ENCODE measurements around the gene NUDT3.

Gene NUDT3

GRCh38 chr6:34315780-34316179, 76.7 kb downstream of the NUDT3 start (continued):
- TF ChIP-seq GLIS3 (CRISPR knock-in tag; IDR thresholded peaks at IDR 0.05) (no peak), OSR1 (CRISPR knock-in tag; IDR thresholded peaks at IDR 0.05) (no peak), ARNTL (CRISPR knock-in tag; IDR thresholded peaks at IDR 0.05; ENCODE audit: borderline replicate concordance, low read depth) (no peak), ESRRG (CRISPR knock-in tag; IDR thresholded peaks at IDR 0.05) (no peak), ISL1 (CRISPR knock-in tag; IDR thresholded peaks at IDR 0.05) (no peak), ZNF565 (CRISPR knock-in tag; conservative IDR thresholded peaks at IDR 0.05; ENCODE audit: low read depth) (no peak), ZFP30 (CRISPR knock-in tag; IDR thresholded peaks at IDR 0.05) (no peak), POU6F1 (CRISPR knock-in tag; IDR thresholded peaks at IDR 0.05; ENCODE audit: borderline replicate concordance, low read depth) (no peak), SNAI2 (CRISPR knock-in tag; IDR thresholded peaks at IDR 0.05) (no peak), ZC3H10 (CRISPR knock-in tag; IDR thresholded peaks at IDR 0.05) (no peak)

GRCh38 chr6:34315256-34315655, 77.2 kb downstream of the NUDT3 start:
- no peak for ATAC-seq
- no peak for TF ChIP-seq ZFP30 (CRISPR knock-in tag; IDR thresholded peaks at IDR 0.05)
- TF ChIP-seq ISL1 (CRISPR knock-in tag; IDR thresholded peaks at IDR 0.05), result no peak
- no peak for TF ChIP-seq TSHZ2 (CRISPR knock-in tag; IDR thresholded peaks at IDR 0.05)
- TF ChIP-seq POU6F1 (CRISPR knock-in tag; IDR thresholded peaks at IDR 0.05; ENCODE audit: borderline replicate concordance, low read depth), result no peak
- TF ChIP-seq ARNTL (CRISPR knock-in tag; IDR thresholded peaks at IDR 0.05; ENCODE audit: borderline replicate concordance, low read depth), result no peak
- no peak for TF ChIP-seq ZNF565 (CRISPR knock-in tag; conservative IDR thresholded peaks at IDR 0.05; ENCODE audit: low read depth)
- no peak for TF ChIP-seq CSDC2 (CRISPR knock-in tag; IDR thresholded peaks at IDR 0.05)

GRCh38 chr6:34312259-34312658, 80.2 kb downstream of the NUDT3 start:
- no peak for ATAC-seq
- TF ChIP-seq ZNF70 (CRISPR knock-in tag; IDR thresholded peaks at IDR 0.05) (no peak), ISL1 (CRISPR knock-in tag; IDR thresholded peaks at IDR 0.05) (no peak), CSRNP3 (CRISPR knock-in tag; IDR thresholded peaks at IDR 0.05) (no peak), CSDC2 (CRISPR knock-in tag; IDR thresholded peaks at IDR 0.05) (no peak), BACH2 (CRISPR knock-in tag; IDR thresholded peaks at IDR 0.05; ENCODE audit: borderline replicate concordance) (no peak), POU6F1 (CRISPR knock-in tag; IDR thresholded peaks at IDR 0.05; ENCODE audit: borderline replicate concordance, low read depth) (no peak), PATZ1 (CRISPR knock-in tag; IDR thresholded peaks at IDR 0.05; ENCODE audit: borderline replicate concordance) (no peak), TSHZ2 (CRISPR knock-in tag; IDR thresholded peaks at IDR 0.05) (no peak), ZNF565 (CRISPR knock-in tag; conservative IDR thresholded peaks at IDR 0.05; ENCODE audit: low read depth) (no peak), TOX (CRISPR knock-in tag; IDR thresholded peaks at IDR 0.05; ENCODE audit: borderline replicate concordance) (no peak), SNAI2 (CRISPR knock-in tag; IDR thresholded peaks at IDR 0.05) (no peak), OSR1 (CRISPR knock-in tag; IDR thresholded peaks at IDR 0.05) (no peak), ZC3H10 (CRISPR knock-in tag; IDR thresholded peaks at IDR 0.05) (no peak), TCF4 (CRISPR knock-in tag; IDR thresholded peaks at IDR 0.05; ENCODE audit: borderline replicate concordance) (no peak), ZFP30 (CRISPR knock-in tag; IDR thresholded peaks at IDR 0.05) (no peak), PPARA (CRISPR knock-in tag; IDR thresholded peaks at IDR 0.05; ENCODE audit: borderline replicate concordance) (no peak), RARB (CRISPR knock-in tag; IDR thresholded peaks at IDR 0.05) (no peak), CREB5 (CRISPR knock-in tag; IDR thresholded peaks at IDR 0.05; ENCODE audit: low read depth) (no peak), GLIS3 (CRISPR knock-in tag; IDR thresholded peaks at IDR 0.05) (no peak)

All from SK-N-SH treated with all-trans-retinoic acid at 6 μM for 48 hours (cell line).